Right ventricle myocardium inferior (tissue), 1 donor: Measurements from ENCODE around the gene CTXN1. TPM values are rescaled to one million over a fixed set of nuclear protein-coding genes. Genes with fewer than 3 reads are reported as not detected.
A peak's percentile ranks its signal among the peaks of the same experiment; 100 is the strongest.
"Not testable (repeated sequence)": the region's sequence is repeated elsewhere in the genome, so short reads cannot be mapped to it uniquely, and the experiment has no call there.

ENCODE experiments used
- ATAC-seq: fragments of 200-7000 bp; cut with Tn5 transposase; one replicate; pipeline ENCODE4 v1.9.1; 2020; ENCODE audit warnings: mild to moderate bottlenecking, moderate library complexity
- DNase-seq: peaks from one replicate; pipeline ENCODE4 v3.0.0; 2021; ENCODE audit errors: missing footprints
- intact Hi-C: fragments of 100-400 bp; cut with DNase I; formaldehyde crosslinking; loops from one replicate; pipeline ENCODE4 v1.11.0; 2022
- total RNA-seq: library from RNA; stranded (reverse); fragmentation: NEBNext Ultra II Directional; extraction: Animal tissue kit (Norgen Biotek cat#: 25700); gene quantifications from one replicate; pipeline ENCODE4 v1.2.1, GENCODE V29; 2021
- donor health status: DM: no; HTN: yes; CAD: no; lungs with severe emphysema.

Gene CTXN1
- total RNA-seq, 1 donor from 2014 or later, result 0.19 TPM

- no peak for DNase-seq
- intact Hi-C loops, result no loop called here
- ATAC-seq, result no peak
Observed at GRCh38 chr19:7908078-7908699, 17.7 kb downstream of the CTXN1 start.

DNA sequence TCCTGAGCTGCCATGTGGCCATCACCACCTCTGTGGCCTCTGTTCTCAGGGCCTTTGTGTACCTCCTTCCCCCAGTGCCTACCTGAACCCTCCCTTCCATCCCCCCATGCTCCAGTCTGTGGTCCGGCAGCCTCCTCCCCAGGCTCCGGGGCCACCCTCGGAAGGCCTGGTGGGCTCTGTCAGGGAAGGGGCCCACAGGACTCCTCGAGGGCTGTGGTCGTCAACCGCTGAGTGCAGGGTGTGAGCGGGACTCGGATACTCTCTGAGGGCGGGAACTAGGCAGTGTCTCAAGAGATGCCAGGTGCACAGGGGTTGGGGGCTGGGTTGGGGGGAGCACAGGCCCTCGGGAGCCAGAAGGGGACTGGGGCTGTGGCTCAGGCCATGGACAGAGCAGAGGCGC is 18.4 kb downstream of the CTXN1 start:
- intact Hi-C loops, result no loop called here
- DNase-seq, result no peak
- ATAC-seq, result no peak

DNA sequence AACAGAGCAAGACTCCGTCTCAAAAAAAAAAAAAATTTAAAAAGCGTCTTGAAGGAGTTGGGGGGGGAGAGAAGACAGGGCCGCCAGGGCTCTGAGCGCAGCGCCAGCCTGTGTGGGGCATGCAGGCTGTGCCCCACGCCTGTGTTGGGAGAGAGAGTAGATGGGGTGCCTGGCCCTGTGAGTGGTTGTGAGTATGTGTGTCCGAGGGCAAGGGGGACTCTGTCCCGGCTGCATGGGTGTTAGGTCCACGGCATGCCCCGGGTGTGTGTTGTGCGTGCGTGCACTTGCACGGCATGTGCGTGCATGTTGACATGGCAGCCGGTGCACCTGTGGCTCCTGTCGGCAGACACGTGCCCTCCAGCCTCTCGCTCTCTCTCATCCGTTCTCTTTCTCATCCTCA is 18.8 kb downstream of the CTXN1 start:
- ATAC-seq (no peak), DNase-seq (peak; percentile 63)
- intact Hi-C loops, result no loop called here

- intact Hi-C loops, result no loop called here
- ATAC-seq, result no peak
- peak; percentile 32 for DNase-seq
Observed at GRCh38 chr19:7905859-7906258, 20.1 kb downstream of the CTXN1 start.

- ATAC-seq (no peak), DNase-seq (peak; percentile 44)
- intact Hi-C loops, result no loop called here
Observed at GRCh38 chr19:7905268-7905667, 20.7 kb downstream of the CTXN1 start.

GRCh38 chr19:7904074-7905020 is 21.6 kb downstream of the CTXN1 start:
- DNase-seq (no peak), ATAC-seq (peak; percentile 36)
- intact Hi-C loops, result loop anchor here (5.0 kb wide), 1 partner anchor 52 kb away; no protein-coding TSS in a partner anchor

DNA sequence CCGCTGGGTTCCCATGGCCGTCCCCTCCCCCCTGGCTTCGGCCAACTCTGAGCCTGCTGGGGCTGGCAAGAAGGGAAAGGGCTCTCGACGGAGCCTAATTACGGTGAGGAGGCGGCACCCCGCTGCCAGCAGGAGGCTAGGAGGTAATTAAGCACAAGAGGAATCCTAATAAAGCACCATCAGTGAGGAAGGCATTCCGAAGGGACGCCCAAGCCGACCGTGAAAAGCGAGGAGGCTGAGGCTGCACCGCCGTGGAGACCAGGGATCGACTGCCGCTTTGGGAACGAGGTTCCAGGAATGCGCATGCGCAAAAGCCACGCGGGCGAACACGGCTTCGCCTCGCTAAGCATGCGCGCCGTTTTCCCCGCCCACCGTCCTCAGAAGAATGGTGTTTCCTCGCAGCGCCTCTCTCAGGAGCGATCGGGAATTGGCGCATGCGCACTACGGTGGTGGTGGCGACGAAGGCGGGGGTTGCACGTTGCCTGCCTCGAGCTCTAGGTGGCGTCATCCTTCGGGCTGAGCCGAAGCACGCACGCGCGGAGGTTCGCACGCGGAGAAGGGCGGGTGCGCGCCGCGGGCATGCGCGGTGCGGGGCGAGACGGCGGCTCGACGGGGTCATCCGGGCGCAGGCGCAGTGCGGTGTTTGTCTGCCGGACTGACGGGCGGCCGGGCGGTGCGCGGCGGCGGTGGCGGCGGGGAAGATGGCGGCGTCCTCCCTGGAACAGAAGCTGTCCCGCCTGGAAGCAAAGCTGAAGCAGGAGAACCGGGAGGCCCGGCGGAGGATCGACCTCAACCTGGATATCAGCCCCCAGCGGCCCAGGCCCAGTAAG is 22.5 kb downstream of the CTXN1 start, which contains the start of gene MAP2K7:
Gene MAP2K7, plus strand, starts transcription at position 634 of the 830 bp plus-strand sequence. Its CDS starts 68 bp downstream, at position 702.
- DNase-seq (peak; percentile 100), ATAC-seq (peak; percentile 94)
- intact Hi-C loops, result loop anchor here (1.0 to 5.0 kb wide), 4 partner anchors 17 to 73 kb away; partner anchors contain the start of genes EVI5L and SNAPC2

GRCh38 chr19:7902796-7903243 is 23.1 kb downstream of the CTXN1 start:
- intact Hi-C loops, result loop anchor here (1.0 to 5.0 kb wide), 4 partner anchors 17 to 73 kb away; partner anchors contain the start of genes EVI5L and SNAPC2
- DNase-seq (no peak), ATAC-seq (no peak)

DNA sequence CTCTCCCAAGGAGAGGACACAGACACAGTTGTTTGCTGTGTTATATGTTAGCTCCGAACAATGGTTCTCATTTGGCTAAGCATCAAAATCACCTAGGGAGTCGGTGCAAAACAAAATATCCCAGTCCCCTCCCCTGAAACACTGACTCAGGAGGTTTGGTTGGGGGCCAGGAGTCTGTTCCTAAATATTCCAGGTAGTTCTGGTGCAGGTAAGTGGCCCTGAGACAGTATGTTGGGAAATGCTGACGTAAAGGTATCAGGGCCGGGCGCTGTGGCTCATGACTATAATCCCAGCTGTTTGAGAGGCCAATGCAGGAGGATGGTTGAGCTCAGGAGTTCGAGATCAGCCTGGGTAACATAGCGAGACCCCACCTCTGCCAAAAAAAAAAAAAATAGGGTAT is 24.6 kb downstream of the CTXN1 start:
- DNase-seq (peak; percentile 55), ATAC-seq (no peak)
- intact Hi-C loops, result loop anchor here (5.0 kb wide), 1 partner anchor 49 kb away; no protein-coding TSS in a partner anchor

DNA sequence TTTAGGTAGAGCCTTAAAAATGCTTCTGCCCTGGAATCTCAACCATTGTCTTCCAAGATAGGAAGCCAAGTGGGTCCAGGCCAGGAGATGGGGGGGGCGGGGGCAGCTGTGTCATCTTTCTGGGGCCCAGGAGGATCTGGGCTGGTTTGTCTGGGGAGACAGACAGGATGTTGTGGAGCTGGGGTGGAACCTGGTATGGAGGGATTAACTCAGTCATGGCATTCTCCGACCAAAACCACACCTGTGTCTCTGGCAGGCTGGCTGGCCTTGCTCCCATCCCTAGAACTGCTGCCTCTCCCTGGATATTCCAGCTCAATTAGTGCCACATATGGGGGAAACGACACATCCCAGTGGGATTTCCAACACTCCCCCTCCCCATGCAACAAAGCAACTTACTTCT is 25.0 kb downstream of the CTXN1 start:
- DNase-seq (peak; percentile 17), ATAC-seq (no peak)
- intact Hi-C loops, result loop anchor here (5.0 kb wide), 1 partner anchor 49 kb away; no protein-coding TSS in a partner anchor

DNA sequence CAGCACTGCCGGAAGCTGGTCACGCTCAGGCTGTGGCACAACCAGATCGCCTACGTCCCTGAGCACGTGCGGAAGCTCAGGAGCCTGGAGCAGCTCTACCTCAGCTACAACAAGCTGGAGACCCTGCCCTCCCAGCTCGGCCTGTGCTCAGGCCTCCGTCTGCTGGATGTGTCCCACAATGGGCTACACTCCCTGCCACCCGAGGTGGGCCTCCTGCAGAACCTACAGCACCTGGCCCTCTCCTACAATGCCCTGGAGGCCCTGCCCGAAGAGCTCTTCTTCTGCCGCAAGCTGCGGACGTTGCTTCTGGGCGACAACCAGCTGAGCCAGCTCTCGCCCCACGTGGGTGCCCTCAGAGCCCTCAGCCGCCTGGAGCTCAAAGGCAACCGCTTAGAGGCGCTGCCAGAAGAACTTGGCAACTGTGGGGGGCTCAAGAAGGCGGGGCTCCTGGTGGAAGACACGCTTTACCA is 25.5 kb downstream of the CTXN1 start:
- no peak for ATAC-seq
- intact Hi-C loops, result loop anchor here (5.0 kb wide), 1 partner anchor 48 kb away; no protein-coding TSS in a partner anchor
- peak; percentile 45 for DNase-seq

DNA sequence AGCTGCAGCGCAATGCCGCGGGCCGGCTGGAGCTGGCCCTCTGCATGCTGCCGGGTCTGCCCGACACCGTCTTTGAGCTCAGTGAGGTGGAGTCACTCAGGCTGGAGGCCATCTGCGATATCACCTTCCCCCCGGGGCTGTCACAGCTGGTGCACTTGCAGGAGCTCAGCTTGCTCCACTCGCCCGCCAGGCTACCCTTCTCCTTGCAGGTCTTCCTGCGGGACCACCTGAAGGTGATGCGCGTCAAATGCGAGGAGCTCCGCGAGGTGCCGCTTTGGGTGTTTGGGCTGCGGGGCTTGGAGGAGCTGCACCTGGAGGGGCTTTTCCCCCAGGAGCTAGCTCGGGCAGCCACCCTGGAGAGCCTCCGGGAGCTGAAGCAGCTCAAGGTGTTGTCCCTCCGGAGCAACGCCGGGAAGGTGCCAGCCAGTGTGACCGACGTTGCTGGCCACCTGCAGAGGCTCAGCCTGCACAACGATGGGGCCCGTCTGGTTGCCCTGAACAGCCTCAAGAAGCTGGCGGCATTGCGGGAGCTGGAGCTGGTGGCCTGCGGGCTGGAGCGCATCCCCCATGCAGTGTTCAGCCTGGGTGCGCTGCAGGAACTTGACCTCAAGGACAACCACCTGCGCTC is 26.1 kb downstream of the CTXN1 start:
- intact Hi-C loops, result loop anchor here (5.0 kb wide), 1 partner anchor 48 kb away; no protein-coding TSS in a partner anchor
- ATAC-seq (no peak), DNase-seq (peak; percentile 41)

DNA sequence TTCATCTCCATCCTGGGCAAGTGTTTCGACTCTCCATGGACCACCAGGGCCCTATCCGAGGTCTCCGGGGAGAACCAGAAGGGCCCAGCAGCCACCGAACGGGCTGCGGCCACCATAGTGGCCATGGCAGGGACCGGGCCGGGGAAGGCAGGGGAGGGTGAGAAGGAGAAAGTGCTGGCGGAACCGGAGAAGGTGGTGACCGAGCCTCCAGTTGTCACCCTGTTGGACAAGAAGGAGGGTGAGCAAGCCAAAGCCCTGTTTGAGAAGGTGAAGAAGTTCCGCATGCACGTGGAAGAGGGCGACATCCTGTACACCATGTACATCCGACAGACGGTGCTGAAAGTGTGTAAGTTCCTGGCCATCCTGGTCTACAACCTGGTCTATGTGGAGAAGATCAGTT is 27.0 kb downstream of the CTXN1 start:
- no peak for ATAC-seq
- DNase-seq, result peak; percentile 47
- intact Hi-C loops, result no loop called here

- ATAC-seq, result no peak
- intact Hi-C loops, result no loop called here
- peak; percentile 18 for DNase-seq
Observed at GRCh38 chr19:7897292-7897691, 28.6 kb downstream of the CTXN1 start.

DNA sequence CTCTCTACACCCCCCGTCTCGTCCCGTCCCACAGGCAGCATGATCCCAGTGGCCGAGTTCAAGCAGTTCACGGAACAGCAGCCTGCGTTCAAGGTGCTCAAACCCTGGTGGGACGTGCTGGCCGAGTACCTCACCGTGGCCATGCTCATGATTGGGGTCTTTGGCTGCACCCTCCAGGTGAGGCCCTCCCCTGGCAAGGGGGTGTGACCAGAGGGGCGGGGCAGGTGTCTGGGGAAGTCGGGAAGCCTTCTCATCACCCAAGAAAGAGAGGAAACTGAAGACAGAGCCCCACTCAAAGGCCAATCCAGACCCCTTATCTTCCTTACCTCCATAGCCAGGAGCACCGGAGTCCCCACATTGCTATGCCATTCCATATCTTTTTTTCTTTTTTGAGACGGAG is 30.4 kb downstream of the CTXN1 start:
- intact Hi-C loops, result no loop called here
- no peak for ATAC-seq

GRCh38 chr19:7894612-7895309 is 31.2 kb downstream of the CTXN1 start:
- DNase-seq (peak; percentile 37), ATAC-seq (no peak)
- intact Hi-C loops, result no loop called here

More for the DNA sequence above, 30.4 kb downstream of the CTXN1 start:
- peak; percentile 27 for DNase-seq

GRCh38 chr19:7893362-7894101 is 32.4 kb downstream of the CTXN1 start:
- ATAC-seq, intact Hi-C loops: not testable (repeated sequence)
- DNase-seq, result peak; percentile 22
